Kidney epithelial cell (primary cell): ENCODE data around the gene EPHB2. TPM values are rescaled to one million over a fixed set of nuclear protein-coding genes. Genes with fewer than 3 reads are reported as not detected.

Source experiments
- DNase-seq: peaks from one replicate; pipeline ENCODE4 v3.0.0-alpha.2; 2010; ENCODE audit warnings: low read depth
- H3K27me3 ChIP-seq: 2 replicates; pipeline ENCODE4 v1.6.0; 2011; ENCODE audit warnings: low read length; ENCODE audit not compliant: control insufficient read depth, insufficient read depth
- H3K36me3 ChIP-seq: 2 replicates; pipeline ENCODE4 v1.5.1; 2011; ENCODE audit warnings: low read length; ENCODE audit not compliant: control insufficient read depth, insufficient read depth
- H3K4me3 ChIP-seq: 2 replicates; pipeline ENCODE4 v1.5.1; 2011; ENCODE audit warnings: low read depth, mild to moderate bottlenecking, control low read depth, low read length
- total RNA-seq: library from RNA; depleted of rRNA; stranded (reverse); fragments of >200 nt; gene quantifications from 2 replicates; pipeline ENCODE4 v1.2.3, GENCODE V29; 2015
- TF ChIP-seq, protein P1 (sequence below): IDR thresholded peaks from 2 replicates; pipeline ENCODE4 v1.5.1; 2011; ENCODE audit warnings: mild to moderate bottlenecking, moderate library complexity, low read length, control low read depth, inconsistent platforms; ENCODE audit not compliant: insufficient read depth, poor library complexity, severe bottlenecking

EPHB2 gene
- total RNA-seq, 1 donor from 2014 or later = 111 TPM

DNA sequence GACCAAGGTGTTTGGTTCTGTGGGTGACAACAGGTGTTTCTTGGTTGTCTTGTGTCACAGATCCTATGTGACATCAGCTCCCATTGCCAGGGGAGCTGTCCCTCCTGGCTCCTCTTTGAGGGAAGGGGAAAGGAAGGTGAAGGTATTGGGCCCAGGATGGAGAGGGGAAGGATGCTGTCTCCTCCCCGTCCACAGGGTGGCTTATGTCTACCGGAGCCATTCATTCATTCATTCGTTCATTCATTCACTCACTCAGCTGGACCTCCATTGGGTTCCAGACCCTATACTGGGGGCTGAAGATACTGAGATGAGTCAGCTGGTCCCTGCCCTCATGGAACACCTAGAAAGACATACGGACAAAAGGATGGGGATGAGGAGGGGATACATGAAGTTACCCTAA is 38.9 kb downstream of the EPHB2 start:
- TF ChIP-seq, protein P1, sequence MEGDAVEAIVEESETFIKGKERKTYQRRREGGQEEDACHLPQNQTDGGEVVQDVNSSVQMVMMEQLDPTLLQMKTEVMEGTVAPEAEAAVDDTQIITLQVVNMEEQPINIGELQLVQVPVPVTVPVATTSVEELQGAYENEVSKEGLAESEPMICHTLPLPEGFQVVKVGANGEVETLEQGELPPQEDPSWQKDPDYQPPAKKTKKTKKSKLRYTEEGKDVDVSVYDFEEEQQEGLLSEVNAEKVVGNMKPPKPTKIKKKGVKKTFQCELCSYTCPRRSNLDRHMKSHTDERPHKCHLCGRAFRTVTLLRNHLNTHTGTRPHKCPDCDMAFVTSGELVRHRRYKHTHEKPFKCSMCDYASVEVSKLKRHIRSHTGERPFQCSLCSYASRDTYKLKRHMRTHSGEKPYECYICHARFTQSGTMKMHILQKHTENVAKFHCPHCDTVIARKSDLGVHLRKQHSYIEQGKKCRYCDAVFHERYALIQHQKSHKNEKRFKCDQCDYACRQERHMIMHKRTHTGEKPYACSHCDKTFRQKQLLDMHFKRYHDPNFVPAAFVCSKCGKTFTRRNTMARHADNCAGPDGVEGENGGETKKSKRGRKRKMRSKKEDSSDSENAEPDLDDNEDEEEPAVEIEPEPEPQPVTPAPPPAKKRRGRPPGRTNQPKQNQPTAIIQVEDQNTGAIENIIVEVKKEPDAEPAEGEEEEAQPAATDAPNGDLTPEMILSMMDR = no peak
- no peak for DNase-seq
- no peak overlapping the region for H3K4me3 ChIP-seq
- peaks cover 1% of the 10 kb centered on the region for H3K36me3 ChIP-seq
- H3K27me3 ChIP-seq = no peaks in the 10 kb centered on the region

DNA sequence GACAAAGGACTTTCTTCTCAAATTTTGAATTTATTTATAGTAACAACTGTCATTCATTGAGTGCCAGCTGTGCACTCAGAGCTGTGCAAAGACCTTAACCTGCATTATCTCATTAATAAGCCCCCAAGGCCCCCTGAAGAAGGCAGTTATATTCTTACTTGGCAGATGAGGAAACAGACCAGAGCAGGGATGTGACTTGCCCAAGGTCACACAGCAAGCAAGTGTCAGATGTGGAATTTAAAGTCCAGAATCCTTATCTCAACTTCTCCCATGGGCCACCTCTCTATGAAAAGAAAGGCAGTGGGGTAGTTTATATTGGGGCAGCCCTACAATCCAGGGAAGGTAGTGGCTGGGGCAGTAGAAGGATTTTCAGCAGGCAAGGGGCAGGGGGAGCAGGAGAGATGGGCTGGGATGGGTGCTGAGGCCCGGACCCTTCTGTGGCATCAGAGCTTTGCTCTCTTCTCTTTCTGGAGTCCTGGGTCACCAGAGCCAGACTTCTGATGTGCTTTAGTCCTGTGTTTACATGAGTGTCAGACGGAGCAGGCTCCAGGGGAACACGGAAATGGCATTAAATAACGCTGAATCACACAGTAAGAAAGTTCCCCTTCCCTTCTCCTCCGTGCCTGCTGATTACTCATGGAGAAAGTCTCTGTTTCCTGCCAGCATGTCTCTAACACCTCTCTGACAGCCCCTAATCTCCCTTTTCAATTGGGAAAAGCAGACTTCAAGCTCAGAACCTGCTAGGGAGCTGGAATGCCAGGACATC is 39.5 kb downstream of the EPHB2 start:
- DNase-seq = peak; percentile 93
- Histone ChIP-seq H3K27me3 (no peaks in the 10 kb centered on the region), H3K4me3 (no peak overlapping the region), H3K36me3 (peaks cover 1% of the 10 kb centered on the region)
- TF ChIP-seq, protein P1 = no peak

DNA sequence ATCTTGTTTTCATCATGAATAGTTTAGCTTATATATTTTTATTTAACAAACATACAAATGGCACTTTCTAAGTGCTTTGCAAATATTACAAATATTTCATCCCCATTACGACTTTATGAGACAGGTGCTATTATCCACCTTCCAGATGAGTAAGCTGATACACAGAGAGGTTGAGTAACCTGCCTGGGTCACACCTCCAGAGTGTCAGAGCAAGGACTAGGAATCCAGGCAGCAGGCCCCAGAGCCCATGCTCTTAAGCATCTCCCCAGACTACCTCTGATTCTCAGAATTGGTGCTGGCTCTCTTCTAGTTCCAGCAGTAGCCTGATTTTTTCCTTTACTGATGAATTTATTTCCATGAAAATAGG is 40.0 kb downstream of the EPHB2 start:
- no peaks in the 10 kb centered on the region for H3K27me3 ChIP-seq
- TF ChIP-seq, protein P1 = no peak
- no peak overlapping the region for H3K4me3 ChIP-seq
- no peak for DNase-seq
- H3K36me3 ChIP-seq = peaks cover 1% of the 10 kb centered on the region

DNA sequence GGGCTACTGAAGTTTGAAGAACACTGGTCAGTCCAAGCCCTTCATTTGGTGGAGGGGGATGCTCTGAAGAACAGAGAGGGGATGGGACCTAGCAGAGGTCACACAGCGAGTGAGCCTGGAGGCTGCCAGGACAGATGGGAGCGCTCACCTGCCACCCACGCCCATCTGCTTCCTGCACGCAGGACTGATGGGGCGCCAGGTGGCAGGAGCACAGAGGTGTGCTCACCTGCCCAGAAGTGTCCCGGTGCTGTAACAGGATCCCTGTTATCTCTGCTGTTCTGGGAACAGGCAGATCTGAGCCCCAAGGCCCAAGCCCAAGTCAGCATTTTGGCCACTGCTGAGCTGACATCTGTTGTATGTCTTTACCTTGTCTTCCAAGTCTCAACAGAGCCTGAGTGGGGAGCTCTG is 40.5 kb downstream of the EPHB2 start:
- no peak for DNase-seq
- Histone ChIP-seq H3K27me3 (no peaks in the 10 kb centered on the region), H3K36me3 (peaks cover 1% of the 10 kb centered on the region), H3K4me3 (no peak overlapping the region)
- TF ChIP-seq, protein P1 = no peak

DNA sequence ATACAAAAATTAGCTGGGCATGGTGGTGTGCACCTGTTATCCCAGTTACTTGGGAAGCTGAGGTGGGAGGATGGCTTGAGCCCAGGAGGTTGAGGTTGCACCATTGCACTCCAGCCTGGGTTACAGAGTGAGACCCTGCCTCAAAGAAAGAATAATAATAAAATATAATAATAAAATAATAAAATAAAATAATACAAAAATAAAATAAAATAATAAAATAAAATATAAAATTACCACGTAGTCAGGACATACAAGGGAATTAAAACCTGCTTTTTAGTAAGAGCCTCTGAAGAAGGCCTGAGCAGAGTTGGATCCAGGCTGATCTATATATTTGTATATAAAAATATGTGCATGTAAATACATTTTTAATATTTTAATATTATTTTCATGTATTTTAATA is 41.7 kb downstream of the EPHB2 start:
- no peaks in the 10 kb centered on the region for H3K27me3 ChIP-seq
- DNase-seq = no peak
- TF ChIP-seq, protein P1 = no peak
- no peak overlapping the region for H3K4me3 ChIP-seq
- H3K36me3 ChIP-seq = peaks cover 1% of the 10 kb centered on the region

DNA sequence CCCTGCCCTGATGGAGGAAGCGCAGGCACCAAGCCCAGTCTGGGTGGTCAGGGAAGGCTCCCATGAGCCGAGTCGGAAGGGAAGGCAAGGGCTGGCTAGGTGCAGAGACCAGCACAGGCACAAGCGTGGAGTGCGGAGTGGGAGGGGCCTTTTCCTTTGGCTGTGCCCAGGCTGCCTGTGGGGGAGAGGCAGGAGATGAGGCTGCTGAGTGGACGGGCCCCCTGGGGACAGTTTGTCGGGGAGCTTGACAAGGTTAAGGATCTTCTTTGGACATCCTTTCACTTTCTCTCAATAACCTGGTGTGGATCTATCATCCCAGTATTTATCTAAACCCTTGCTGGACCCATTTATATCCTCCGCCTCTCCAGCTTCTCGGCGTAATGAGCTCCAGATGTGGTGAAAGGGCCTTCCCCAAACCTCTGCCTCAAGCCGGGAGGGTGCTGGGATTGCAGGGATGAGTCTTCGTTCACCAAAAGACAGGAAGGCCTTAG is 42.9 kb downstream of the EPHB2 start:
- no peak for DNase-seq
- Histone ChIP-seq H3K27me3 (no peaks in the 10 kb centered on the region), H3K4me3 (no peak overlapping the region), H3K36me3 (no peaks in the 10 kb centered on the region)
- TF ChIP-seq, protein P1 = no peak
